Measurements from ENCODE around the gene NOL3. TPM values are rescaled to one million over a fixed set of nuclear protein-coding genes. Genes with fewer than 3 reads are reported as not detected.
"Not testable (repeated sequence)": the region's sequence is repeated elsewhere in the genome, so short reads cannot be mapped to it uniquely, and the experiment has no call there.

Gene NOL3
- total RNA-seq, result 100 to 1,000 TPM in 3 of 4 donors, 10 to 100 TPM in 1; 77.5 to 231 (median 173) TPM

DNA sequence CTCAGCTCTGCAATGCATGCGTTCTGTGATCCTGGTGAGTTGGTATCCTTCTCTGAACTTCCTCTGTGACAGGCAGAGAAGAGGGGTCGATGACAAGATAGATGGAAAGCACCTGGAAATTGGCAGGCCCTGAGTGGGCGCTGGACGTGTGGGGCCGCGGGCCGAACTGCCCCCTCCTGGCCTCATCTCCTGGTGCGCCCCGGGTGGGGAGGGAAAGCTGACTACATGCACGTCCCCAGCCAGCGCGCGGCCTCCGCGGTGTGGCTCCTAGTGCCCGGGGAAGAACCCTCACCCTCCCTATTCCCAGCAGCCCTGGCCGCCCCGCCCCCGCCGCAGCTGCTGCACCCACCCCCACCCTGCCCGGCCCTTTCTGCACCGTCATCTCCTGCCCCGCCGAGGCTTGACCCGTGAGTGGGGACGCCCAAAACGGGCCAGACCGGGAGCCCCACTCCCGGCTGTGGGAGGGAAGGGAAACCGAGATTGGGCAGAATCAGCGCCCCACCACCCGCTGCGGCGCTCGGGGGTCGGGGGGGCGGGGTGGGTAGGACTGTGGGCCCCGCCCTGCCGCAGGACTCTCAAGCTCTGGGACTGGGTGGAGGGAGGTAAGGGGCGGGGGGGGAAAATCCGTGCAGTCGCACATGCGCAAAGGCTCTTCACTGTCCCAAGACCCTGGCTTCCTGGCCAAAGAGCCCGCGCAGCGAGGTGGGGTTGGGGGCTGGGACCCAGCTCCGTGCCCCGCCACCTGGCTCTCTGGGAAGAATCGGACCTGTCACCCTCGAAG is at the start of gene NOL3:
Gene NOL3 (plus strand): TSS at position 371 of the 781 bp plus-strand sequence.
- in situ Hi-C loops (cut with MboI; ENCODE audit: low sequenced_read_pairs in 4 of 4) (no loop called here), intact Hi-C loops (cut with DNase I; ENCODE audit: low total_unique reads) (loop anchor here (5.0 kb wide), 1 partner anchor 72 kb away; no protein-coding TSS in a partner anchor)
- no peaks in the 10 kb centered on the region for H3K27me3 ChIP-seq
- H3K36me3 ChIP-seq, result no peaks in the 10 kb centered on the region
- DNase-seq (peak; percentile 83 to 91), ATAC-seq (peak; percentile 62 to 68)
- peaks cover 52 to 55% of the 10 kb centered on the region in 2 donors for H3K4me1 ChIP-seq
- H3K9me3 ChIP-seq, result no peaks in the 10 kb centered on the region
- TF ChIP-seq POLR2A (IDR thresholded peaks at IDR 0.05), result peak; percentile 81 to 87
- TF ChIP-seq, protein P1, sequence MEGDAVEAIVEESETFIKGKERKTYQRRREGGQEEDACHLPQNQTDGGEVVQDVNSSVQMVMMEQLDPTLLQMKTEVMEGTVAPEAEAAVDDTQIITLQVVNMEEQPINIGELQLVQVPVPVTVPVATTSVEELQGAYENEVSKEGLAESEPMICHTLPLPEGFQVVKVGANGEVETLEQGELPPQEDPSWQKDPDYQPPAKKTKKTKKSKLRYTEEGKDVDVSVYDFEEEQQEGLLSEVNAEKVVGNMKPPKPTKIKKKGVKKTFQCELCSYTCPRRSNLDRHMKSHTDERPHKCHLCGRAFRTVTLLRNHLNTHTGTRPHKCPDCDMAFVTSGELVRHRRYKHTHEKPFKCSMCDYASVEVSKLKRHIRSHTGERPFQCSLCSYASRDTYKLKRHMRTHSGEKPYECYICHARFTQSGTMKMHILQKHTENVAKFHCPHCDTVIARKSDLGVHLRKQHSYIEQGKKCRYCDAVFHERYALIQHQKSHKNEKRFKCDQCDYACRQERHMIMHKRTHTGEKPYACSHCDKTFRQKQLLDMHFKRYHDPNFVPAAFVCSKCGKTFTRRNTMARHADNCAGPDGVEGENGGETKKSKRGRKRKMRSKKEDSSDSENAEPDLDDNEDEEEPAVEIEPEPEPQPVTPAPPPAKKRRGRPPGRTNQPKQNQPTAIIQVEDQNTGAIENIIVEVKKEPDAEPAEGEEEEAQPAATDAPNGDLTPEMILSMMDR (IDR thresholded peaks at IDR 0.05 in 4 of 5, conservative IDR thresholded peaks at IDR 0.05 in 1 of 5), result no peak
- peak within 1 kb of the TSS; percentile 94 to 100 (median 96) for H3K27ac ChIP-seq
- H3K4me3 ChIP-seq, result peak within 1 kb of the TSS; percentile 54 to 78 (median 66)

- DNase-seq (peak; percentile 36 to 77), ATAC-seq (peak; percentile 64 to 67)
- Histone ChIP-seq H3K27ac (peak overlapping the region; percentile 7 to 80 (median 56)), H3K36me3 (peaks cover 0 to 41% of the 10 kb centered on the region in 2 donors), H3K4me1 (peaks cover 12 to 43% of the 10 kb centered on the region in 2 donors)
- in situ Hi-C loops (cut with MboI; ENCODE audit: low sequenced_read_pairs in 4 of 4); H3K27me3 ChIP-seq; intact Hi-C loops (cut with DNase I; ENCODE audit: low total_unique reads); H3K4me3 ChIP-seq; H3K9me3 ChIP-seq: not testable (repeated sequence)
These were observed 47.5 kb upstream of the NOL3 start for GRCh38 chr16:67122799-67123198.

GRCh38 chr16:67128417-67128816 is 41.9 kb upstream of the NOL3 start:
- peak in 1 of 2 donors; percentile 16 for TF ChIP-seq POLR2A (IDR thresholded peaks at IDR 0.05)
- TF ChIP-seq, protein P1 (IDR thresholded peaks at IDR 0.05 in 4 of 5, conservative IDR thresholded peaks at IDR 0.05 in 1 of 5), result no peak
- intact Hi-C loops (cut with DNase I; ENCODE audit: low total_unique reads), result no loop called here
- Histone ChIP-seq H3K4me1 (peaks cover 24 to 43% of the 10 kb centered on the region in 2 donors), H3K36me3 (peaks cover 0 to 32% of the 10 kb centered on the region in 2 donors), H3K9me3 (no peaks in the 10 kb centered on the region), H3K4me3 (no peak overlapping the region), H3K27me3 (no peaks in the 10 kb centered on the region), H3K27ac (peak overlapping the region; percentile 57 to 80 (median 64))
- in situ Hi-C loops (cut with MboI; ENCODE audit: low sequenced_read_pairs in 4 of 4), result no loop called here
- peak; percentile 52 to 66 for ATAC-seq
- no peak for DNase-seq

DNA sequence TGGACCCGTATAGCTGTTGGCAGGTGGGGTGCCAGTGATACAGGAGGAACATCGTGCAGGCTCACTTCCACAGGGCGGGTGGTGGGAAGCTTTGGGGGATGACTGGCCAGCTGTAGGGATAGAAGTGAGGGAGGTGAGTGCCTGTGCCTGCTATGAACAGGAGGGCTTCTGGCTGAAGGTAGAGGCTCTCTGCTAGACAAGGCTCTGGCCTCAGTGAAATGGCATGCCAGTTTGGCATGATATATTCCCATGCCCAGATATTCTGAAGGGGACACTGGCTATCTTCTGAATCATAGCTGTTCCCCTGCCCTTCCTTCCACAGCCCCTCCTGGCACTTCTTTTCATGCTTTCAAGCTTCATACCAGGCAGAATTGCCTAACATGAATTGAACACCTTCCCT is 41.5 kb upstream of the NOL3 start:
- Histone ChIP-seq H3K9me3 (no peaks in the 10 kb centered on the region), H3K4me3 (no peak overlapping the region), H3K27me3 (no peaks in the 10 kb centered on the region), H3K27ac (peak overlapping the region; percentile 57 to 80 (median 64)), H3K4me1 (peaks cover 24 to 41% of the 10 kb centered on the region in 2 donors), H3K36me3 (peaks cover 0 to 36% of the 10 kb centered on the region in 2 donors)
- TF ChIP-seq, protein P1 (IDR thresholded peaks at IDR 0.05 in 4 of 5, conservative IDR thresholded peaks at IDR 0.05 in 1 of 5), result no peak
- no peak for TF ChIP-seq POLR2A (IDR thresholded peaks at IDR 0.05)
- ATAC-seq (no peak), DNase-seq (no peak)
- intact Hi-C loops (cut with DNase I; ENCODE audit: low total_unique reads), result no loop called here
- in situ Hi-C loops (cut with MboI; ENCODE audit: low sequenced_read_pairs in 4 of 4), result no loop called here

DNA sequence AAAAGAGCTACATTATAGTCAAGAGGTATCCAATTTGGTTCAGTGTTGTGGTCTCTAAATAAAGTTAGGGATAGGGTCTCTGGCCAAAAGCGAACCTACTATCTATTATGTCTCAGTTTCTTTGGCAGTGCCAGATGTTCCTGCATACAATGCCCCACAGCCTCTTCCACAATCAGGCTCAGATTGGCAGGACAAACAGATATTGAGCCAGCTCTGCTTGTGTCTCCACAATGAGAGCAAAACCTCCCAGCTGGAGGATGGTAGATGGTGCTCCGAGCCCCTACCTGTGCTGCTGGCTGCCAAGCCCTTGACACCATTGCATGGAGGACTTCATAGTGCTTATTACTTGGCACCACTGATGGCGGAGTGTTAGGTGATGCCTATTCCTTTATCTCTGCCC is 40.9 kb upstream of the NOL3 start:
- peaks cover 24 to 36% of the 10 kb centered on the region in 2 donors for H3K4me1 ChIP-seq
- ATAC-seq, result no peak
- no peaks in the 10 kb centered on the region for H3K27me3 ChIP-seq
- no peak for DNase-seq
- peak overlapping the region in 2 of 4 donors; percentile 60 to 80 for H3K27ac ChIP-seq
- H3K4me3 ChIP-seq, result no peak overlapping the region
- H3K9me3 ChIP-seq, result no peaks in the 10 kb centered on the region
- intact Hi-C loops (cut with DNase I; ENCODE audit: low total_unique reads) (no loop called here), in situ Hi-C loops (cut with MboI; ENCODE audit: low sequenced_read_pairs in 4 of 4) (no loop called here)
- TF ChIP-seq, protein P1 (IDR thresholded peaks at IDR 0.05 in 4 of 5, conservative IDR thresholded peaks at IDR 0.05 in 1 of 5), result no peak
- TF ChIP-seq POLR2A (IDR thresholded peaks at IDR 0.05), result no peak
- peaks cover 0 to 36% of the 10 kb centered on the region in 2 donors for H3K36me3 ChIP-seq
